WERI-Rb-1 (cell line): ENCODE data around the gene VSTM2L.

Experiments used
- DNase-seq: peaks from one replicate; pipeline ENCODE4 v3.0.0-alpha.2; 2020
- H3K27ac ChIP-seq: fragments of 250-450 bp; sonication (Bioruptor Pico); 2 replicates; pipeline ENCODE4 v1.5.1; 2020; ENCODE audit warnings: mild to moderate bottlenecking, moderate library complexity
- H3K27me3 ChIP-seq: fragments of 250-450 bp; sonication (Bioruptor Pico); 2 replicates; pipeline ENCODE4 v1.5.1; 2021; ENCODE audit warnings: mild to moderate bottlenecking, low read depth, moderate library complexity; ENCODE audit not compliant: insufficient read depth, severe bottlenecking
- H3K36me3 ChIP-seq: fragments of 250-450 bp; sonication (Bioruptor Pico); 2 replicates; pipeline ENCODE4 v1.5.1; 2020; ENCODE audit warnings: mild to moderate bottlenecking, moderate library complexity
- H3K4me3 ChIP-seq: 2 replicates; pipeline ENCODE4 v1.5.1; 2011; ENCODE audit warnings: low read depth, mild to moderate bottlenecking, control low read depth, low read length
- H3K9me3 ChIP-seq: fragments of 250-450 bp; sonication (Bioruptor Pico); 2 replicates; pipeline ENCODE4 v1.5.1; 2021; ENCODE audit warnings: mild to moderate bottlenecking, moderate library complexity; ENCODE audit not compliant: severe bottlenecking
- TF ChIP-seq, protein P1 (sequence below): IDR thresholded peaks from 2 replicates; pipeline ENCODE4 v1.5.1; 2011; ENCODE audit warnings: low read depth, mild to moderate bottlenecking, control low read depth, inconsistent platforms, low read length

Gene VSTM2L

DNA sequence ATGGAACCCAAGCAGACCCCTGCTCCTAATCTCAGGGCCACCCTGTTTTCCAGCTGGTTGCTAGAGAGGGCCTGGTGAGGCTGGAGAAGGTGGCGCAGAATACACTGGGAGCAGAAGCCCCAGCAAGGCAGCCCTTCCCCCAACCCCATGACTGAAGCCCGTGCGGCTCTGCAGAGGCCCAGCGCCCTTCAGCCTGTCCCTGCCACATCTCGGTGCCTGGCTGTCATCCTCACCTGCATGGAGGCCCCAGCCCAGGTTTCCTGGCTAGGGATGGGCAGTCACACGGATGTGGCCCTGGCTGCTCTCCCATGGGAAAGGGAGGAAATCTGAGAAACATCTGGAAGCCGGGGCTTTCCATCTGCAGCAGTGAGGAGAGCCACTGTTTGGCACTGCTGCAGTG lies 26.1 kb upstream of the VSTM2L start:
- no peak overlapping the region for H3K27ac ChIP-seq
- H3K36me3 ChIP-seq = peaks cover 5% of the 10 kb centered on the region
- no peak for DNase-seq
- TF ChIP-seq, protein P1, sequence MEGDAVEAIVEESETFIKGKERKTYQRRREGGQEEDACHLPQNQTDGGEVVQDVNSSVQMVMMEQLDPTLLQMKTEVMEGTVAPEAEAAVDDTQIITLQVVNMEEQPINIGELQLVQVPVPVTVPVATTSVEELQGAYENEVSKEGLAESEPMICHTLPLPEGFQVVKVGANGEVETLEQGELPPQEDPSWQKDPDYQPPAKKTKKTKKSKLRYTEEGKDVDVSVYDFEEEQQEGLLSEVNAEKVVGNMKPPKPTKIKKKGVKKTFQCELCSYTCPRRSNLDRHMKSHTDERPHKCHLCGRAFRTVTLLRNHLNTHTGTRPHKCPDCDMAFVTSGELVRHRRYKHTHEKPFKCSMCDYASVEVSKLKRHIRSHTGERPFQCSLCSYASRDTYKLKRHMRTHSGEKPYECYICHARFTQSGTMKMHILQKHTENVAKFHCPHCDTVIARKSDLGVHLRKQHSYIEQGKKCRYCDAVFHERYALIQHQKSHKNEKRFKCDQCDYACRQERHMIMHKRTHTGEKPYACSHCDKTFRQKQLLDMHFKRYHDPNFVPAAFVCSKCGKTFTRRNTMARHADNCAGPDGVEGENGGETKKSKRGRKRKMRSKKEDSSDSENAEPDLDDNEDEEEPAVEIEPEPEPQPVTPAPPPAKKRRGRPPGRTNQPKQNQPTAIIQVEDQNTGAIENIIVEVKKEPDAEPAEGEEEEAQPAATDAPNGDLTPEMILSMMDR = no peak
- H3K27me3 ChIP-seq = no peaks in the 10 kb centered on the region
- no peaks in the 10 kb centered on the region for H3K9me3 ChIP-seq
- H3K4me3 ChIP-seq = no peak overlapping the region

DNA sequence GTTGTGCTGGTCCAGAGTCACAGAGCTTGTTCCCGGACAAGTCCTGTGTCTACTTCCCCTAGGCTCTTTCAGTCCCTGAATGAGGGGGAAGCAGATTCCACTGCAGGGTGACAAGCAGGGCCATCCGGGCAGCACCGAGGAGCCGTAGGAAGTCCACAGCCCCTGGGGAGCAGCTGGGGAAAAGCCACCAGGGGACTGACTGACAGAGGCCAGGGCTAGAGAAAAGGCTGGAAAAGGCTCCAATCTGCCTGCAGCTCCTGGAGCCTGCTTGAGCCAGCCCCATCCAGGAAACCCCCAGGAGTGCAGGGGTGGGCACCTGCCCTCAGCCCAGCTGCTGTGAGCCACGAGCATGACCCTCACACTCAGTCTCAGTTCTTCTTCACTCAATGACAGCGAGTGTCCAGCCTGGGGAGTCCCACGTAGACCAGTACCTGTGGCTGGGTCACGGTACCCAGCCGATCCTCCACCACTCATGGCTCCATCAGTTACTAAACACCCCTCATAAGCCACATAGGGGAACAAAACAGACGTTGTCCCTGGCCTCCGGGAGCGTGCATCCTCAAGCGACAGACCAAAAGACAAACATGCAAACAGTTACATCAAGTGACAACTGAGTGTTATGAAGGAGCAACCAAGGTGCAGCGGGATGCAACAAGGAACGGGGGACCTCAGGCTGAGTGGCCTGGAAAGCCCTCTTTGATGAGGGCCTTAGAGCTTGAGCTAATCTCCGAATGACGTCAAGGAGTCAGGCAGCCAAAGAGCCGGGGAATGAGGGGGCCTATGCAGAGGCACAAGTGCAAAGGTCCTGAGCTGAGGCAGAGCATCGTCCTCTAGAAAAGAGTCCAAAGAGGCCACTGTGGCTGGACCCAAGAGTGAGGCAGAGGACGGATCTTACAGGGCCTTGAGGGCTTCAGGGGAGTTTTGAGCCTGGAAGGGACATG lies 24.8 kb upstream of the VSTM2L start:
- no peaks in the 10 kb centered on the region for H3K27me3 ChIP-seq
- TF ChIP-seq, protein P1 = no peak
- H3K4me3 ChIP-seq = no peak overlapping the region
- peaks cover 5% of the 10 kb centered on the region for H3K36me3 ChIP-seq
- no peaks in the 10 kb centered on the region for H3K9me3 ChIP-seq
- peak overlapping the region; percentile 49; the same call in 1 of the 2 replicates for H3K27ac ChIP-seq
- DNase-seq = peak; percentile 77

DNA sequence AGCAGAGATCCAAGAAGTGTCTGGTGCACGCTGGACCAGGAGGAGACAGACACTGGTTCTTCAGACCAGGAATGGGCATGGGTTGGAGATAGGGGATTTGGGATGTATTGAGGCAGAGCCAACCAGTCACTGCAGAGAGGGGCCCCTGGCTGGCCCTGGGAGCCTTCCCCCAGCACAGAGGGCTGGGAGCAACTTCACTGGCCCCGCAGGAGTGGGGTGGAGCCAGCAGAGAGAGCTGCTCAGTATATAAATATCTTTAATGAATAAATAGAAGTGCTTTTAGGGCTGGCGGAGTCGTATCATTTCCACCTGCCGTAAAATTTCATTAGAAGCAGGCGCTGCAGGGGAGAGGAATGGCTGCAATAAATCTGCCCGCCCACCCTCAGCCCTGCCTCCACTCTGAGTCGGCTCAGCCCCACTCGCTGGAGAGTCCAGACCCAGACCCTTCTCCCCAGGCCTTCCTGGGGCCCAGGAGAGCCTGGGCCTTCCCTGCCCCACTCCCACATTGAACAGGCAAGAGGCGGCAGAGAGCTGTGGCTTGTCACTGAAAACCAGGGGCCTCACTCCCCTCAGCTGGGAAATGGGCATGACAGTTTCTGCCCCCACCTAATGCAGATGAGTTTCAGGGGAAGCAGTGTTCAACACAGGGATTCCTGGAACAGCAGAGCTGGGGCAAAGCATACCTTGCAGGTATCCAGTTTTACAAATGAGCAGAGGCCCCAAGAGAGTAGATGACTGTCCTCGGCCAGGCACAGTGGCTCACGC lies 23.9 kb upstream of the VSTM2L start:
- Histone ChIP-seq H3K9me3 (no peaks in the 10 kb centered on the region), H3K4me3 (no peak overlapping the region), H3K27me3 (no peaks in the 10 kb centered on the region), H3K27ac (peak overlapping the region; percentile 49), H3K36me3 (no peaks in the 10 kb centered on the region)
- no peak for DNase-seq
- TF ChIP-seq, protein P1 = no peak

- TF ChIP-seq, protein P1 = no peak
- Histone ChIP-seq H3K4me3 (no peak overlapping the region), H3K9me3 (no peaks in the 10 kb centered on the region), H3K27me3 (no peaks in the 10 kb centered on the region), H3K27ac (peak overlapping the region; percentile 53), H3K36me3 (no peaks in the 10 kb centered on the region)
- no peak for DNase-seq
These were observed 23.1 kb upstream of the VSTM2L start for GRCh38 chr20:37879843-37880242.

DNA sequence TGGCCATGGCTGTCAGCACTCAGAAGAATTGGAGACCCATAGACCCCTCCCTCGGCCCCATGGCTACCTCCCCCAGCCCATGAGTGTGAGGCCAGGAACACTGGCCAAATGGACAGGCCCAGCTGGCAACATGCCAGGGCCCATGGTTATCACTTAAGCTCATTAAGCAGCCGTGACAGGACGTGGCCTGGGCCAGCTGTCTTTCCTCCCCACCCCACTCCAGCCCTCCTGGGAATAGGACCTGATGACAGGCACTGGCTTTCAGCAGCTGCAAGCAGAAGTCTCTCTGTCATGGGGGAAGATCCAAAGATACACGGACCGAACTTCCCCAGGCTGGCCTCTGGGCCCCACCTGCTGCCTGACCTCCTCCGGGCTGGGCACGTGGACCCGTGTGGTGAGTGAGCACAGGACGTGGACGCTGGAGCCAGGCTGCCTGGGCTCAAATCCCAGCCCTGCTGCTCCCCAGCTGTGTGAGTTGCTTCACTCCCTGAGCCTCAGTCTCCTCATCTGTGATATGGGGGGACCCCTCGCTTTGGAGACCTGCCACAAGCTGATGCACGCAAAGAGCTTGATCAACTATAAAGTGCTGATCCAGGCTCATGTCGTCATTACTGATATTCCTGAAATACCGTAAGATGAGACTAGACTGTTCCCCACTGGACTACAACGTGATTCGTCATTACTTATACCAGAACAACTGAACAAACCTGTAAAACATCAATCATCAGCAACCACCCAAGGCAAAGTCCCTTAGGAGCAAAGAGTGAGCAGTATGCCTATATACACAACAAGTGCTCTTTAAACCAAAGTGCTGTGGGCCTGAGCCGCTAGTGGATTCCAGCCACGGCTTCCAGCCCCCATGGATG lies 22.0 kb upstream of the VSTM2L start:
- Histone ChIP-seq H3K27ac (peak overlapping the region; percentile 60), H3K27me3 (no peaks in the 10 kb centered on the region), H3K4me3 (no peak overlapping the region), H3K36me3 (no peaks in the 10 kb centered on the region), H3K9me3 (no peaks in the 10 kb centered on the region)
- TF ChIP-seq, protein P1 = no peak
- DNase-seq = peak; percentile 99
